GM12892 (cell line): Measurements from ENCODE around the gene DPP4.
"Not testable (repeated sequence)": the region's sequence is repeated elsewhere in the genome, so short reads cannot be mapped to it uniquely, and the experiment has no call there.

ENCODE experiments used
- POLR2A ChIP-seq: IDR thresholded peaks from 2 replicates; pipeline ENCODE4 v1.6.1; 2011; ENCODE audit warnings: low read depth, low read length, control low read depth
- POLR2AphosphoS5 ChIP-seq: IDR thresholded peaks from 2 replicates; pipeline ENCODE4 v1.6.1; 2011; ENCODE audit warnings: low read depth, low read length, control low read depth
- TAF1 ChIP-seq: IDR thresholded peaks from 2 replicates; pipeline ENCODE4 v1.6.1; 2011; ENCODE audit warnings: low read depth, mild to moderate bottlenecking, control low read depth, low read length, borderline replicate concordance

- not testable (repeated sequence) for TF ChIP-seq POLR2A, TAF1, POLR2AphosphoS5
These were observed 24.9 kb downstream of the DPP4 start for GRCh38 chr2:162049089-162049488.
